ENCODE data around the gene ADIPOR1.

DNA sequence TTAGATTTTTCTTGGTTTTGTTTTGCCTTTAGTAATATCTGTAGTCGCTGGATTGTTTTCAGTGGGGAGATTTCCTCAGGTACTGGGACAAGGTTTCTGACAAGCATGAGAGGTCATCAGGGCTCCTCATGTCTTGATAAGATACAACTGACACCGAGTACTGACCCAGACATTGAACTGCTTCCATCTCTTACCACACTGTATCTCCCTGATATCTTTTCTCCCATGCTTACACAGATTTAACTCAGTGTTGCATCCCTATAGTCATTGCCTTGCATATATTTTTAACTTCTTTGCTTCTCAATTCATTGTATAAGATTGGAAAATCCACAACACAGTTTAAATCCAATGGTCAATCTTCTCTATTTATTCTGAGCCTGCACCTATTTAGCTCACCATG, 21.3 kb upstream of the ADIPOR1 start:
- TF ChIP-seq POLR2A (IDR thresholded peaks at IDR 0.05): no peak
- TF ChIP-seq, protein P1, sequence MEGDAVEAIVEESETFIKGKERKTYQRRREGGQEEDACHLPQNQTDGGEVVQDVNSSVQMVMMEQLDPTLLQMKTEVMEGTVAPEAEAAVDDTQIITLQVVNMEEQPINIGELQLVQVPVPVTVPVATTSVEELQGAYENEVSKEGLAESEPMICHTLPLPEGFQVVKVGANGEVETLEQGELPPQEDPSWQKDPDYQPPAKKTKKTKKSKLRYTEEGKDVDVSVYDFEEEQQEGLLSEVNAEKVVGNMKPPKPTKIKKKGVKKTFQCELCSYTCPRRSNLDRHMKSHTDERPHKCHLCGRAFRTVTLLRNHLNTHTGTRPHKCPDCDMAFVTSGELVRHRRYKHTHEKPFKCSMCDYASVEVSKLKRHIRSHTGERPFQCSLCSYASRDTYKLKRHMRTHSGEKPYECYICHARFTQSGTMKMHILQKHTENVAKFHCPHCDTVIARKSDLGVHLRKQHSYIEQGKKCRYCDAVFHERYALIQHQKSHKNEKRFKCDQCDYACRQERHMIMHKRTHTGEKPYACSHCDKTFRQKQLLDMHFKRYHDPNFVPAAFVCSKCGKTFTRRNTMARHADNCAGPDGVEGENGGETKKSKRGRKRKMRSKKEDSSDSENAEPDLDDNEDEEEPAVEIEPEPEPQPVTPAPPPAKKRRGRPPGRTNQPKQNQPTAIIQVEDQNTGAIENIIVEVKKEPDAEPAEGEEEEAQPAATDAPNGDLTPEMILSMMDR (IDR thresholded peaks at IDR 0.05): no peak

Data from ovary (tissue), 3 donors.